ENCODE results near the gene GPR179.

DNA sequence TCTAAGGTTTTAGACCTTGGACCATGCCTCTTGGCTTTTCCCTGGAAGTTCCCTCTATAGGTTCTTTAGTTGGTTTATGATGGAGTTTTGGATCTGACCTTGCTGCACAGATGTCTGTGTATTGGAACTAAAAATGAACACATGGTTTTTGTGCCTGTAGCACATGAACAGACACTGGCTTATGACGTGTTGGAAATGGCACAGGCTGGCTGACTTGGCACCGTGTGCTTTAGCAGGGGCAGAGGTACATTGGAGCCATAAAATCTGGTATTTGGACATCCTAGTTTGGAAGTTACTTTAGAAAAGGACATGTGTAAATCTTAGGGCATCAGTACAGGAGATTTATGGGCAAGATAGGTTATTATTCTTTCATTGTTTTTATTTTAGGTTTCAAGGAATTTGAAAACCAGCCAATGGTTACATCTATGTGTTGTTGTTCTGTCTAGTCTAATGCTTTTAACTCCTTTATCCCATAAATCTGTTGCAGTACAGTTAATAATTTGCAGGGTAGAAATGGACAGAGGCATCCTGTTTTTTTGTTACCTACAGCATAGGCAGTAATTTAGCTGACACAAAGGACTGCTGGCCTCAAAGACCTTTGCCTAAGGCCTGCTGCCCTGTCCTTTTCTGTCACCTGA is 13.8 kb upstream of the GPR179 start:
- TF ChIP-seq CTCF (IDR thresholded peaks at IDR 0.05) (no peak), POLR2A (IDR thresholded peaks at IDR 0.05) (no peak)
